Karpas-422 (cell line): Measurements from ENCODE around the gene SAMD3. TPM values are rescaled to one million over a fixed set of nuclear protein-coding genes. Genes with fewer than 3 reads are reported as not detected.
"Not testable (repeated sequence)": the region's sequence is repeated elsewhere in the genome, so short reads cannot be mapped to it uniquely, and the experiment has no call there.

ENCODE experiments used
- DNase-seq: peaks from one replicate; pipeline ENCODE4 v3.0.0-alpha.2; 2015
- H2AFZ ChIP-seq: fragments of 200-600 bp; sonication (generic); 2 replicates; pipeline ENCODE4 v1.6.1; 2014; ENCODE audit warnings: antibody characterized with exemption, low read length, mixed read lengths
- H3K27ac ChIP-seq: fragments of 200-600 bp; sonication (generic); 2 replicates; pipeline ENCODE4 v1.5.1; 2014; ENCODE audit warnings: mild to moderate bottlenecking, low read length, moderate library complexity
- H3K27me3 ChIP-seq: fragments of 200-600 bp; sonication (generic); 2 replicates; pipeline ENCODE4 v1.6.1; 2014; ENCODE audit warnings: low read length, mixed read lengths
- H3K36me3 ChIP-seq: fragments of 200-600 bp; sonication (generic); 2 replicates; pipeline ENCODE4 v1.6.1; 2014; ENCODE audit warnings: low read length, mixed read lengths; ENCODE audit not compliant: insufficient read depth
- H3K4me1 ChIP-seq: fragments of 200-600 bp; sonication (generic); 2 replicates; pipeline ENCODE4 v1.6.1; 2014; ENCODE audit warnings: mild to moderate bottlenecking, low read length, mixed read lengths
- H3K4me2 ChIP-seq: fragments of 200-600 bp; sonication (generic); 2 replicates; pipeline ENCODE4 v1.6.1; 2014; ENCODE audit warnings: low read length, low read depth, mild to moderate bottlenecking; ENCODE audit not compliant: poor library complexity, severe bottlenecking
- H3K4me3 ChIP-seq: fragments of 200-600 bp; sonication (generic); 2 replicates; pipeline ENCODE4 v1.5.1; 2014; ENCODE audit warnings: mild to moderate bottlenecking, antibody characterized with exemption, low read length, mixed read lengths
- H3K79me2 ChIP-seq: fragments of 200-600 bp; sonication (generic); 2 replicates; pipeline ENCODE4 v1.6.1; 2014; ENCODE audit warnings: mild to moderate bottlenecking, low read length, mixed read lengths
- H3K9ac ChIP-seq: fragments of 200-600 bp; sonication (generic); 2 replicates; pipeline ENCODE4 v1.6.0; 2014; ENCODE audit warnings: low read length
- H3K9me2 ChIP-seq: fragments of 200-600 bp; sonication (generic), shearing (Covaris generic); replicated peaks from 2 replicates; pipeline ENCODE4 v1.6.0; 2014; ENCODE audit warnings: mild to moderate bottlenecking, low read length, moderate library complexity; ENCODE audit not compliant: insufficient read depth
- H3K9me3 ChIP-seq: fragments of 300-700, 200-600 bp; sonication (generic); 2 replicates; pipeline ENCODE4 v1.6.1; 2014; ENCODE audit warnings: low read length, mixed read lengths
- H4K20me1 ChIP-seq: fragments of 200-600 bp; sonication (generic); 2 replicates; pipeline ENCODE4 v1.6.1; 2014; ENCODE audit warnings: mild to moderate bottlenecking, antibody characterized with exemption, low read length, low read depth; ENCODE audit not compliant: insufficient read depth
- total RNA-seq: library from RNA; depleted of rRNA; stranded (reverse); fragments of >200 nt; shearing (Covaris generic); gene quantifications from 2 replicates; pipeline ENCODE4 v1.2.3, GENCODE V29; 2014; ENCODE audit warnings: low replicate concordance

SAMD3 gene
- total RNA-seq, 1 experiment from 2014 or later = not detected

DNA sequence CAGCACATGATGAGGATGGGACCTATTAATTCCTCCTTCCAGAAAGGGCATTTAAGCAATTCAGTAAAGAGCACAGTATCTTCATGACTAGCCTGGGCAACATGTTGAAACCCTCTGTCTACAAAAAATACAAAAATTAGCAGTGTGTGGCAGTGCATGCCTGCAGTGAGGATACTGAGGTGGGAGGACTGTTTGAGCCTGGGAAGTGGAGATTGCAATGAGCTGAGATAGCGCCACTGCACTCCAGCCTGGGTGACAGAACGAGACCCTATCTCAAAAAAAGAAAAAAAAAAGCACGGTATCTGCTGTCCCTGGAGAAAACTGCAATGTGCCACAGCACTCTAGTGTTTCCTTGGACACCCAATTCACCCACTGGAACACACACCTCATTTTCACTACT, 18.4 kb downstream of the SAMD3 start:
- no peak overlapping the region for H3K4me2 ChIP-seq
- no peak overlapping the region for H2AFZ ChIP-seq
- H3K27ac ChIP-seq = no peak overlapping the region
- H3K4me1 ChIP-seq = peaks cover 11% of the 10 kb centered on the region
- no peaks in the 10 kb centered on the region for H3K79me2 ChIP-seq
- DNase-seq = no peak
- no peak overlapping the region for H3K9ac ChIP-seq
- no peaks in the 10 kb centered on the region for H3K9me2 ChIP-seq
- H3K4me3 ChIP-seq = no peak overlapping the region
- no peaks in the 10 kb centered on the region for H3K9me3 ChIP-seq
- no peaks in the 10 kb centered on the region for H4K20me1 ChIP-seq
- H3K36me3 ChIP-seq = no peaks in the 10 kb centered on the region
- H3K27me3 ChIP-seq = no peaks in the 10 kb centered on the region

DNA sequence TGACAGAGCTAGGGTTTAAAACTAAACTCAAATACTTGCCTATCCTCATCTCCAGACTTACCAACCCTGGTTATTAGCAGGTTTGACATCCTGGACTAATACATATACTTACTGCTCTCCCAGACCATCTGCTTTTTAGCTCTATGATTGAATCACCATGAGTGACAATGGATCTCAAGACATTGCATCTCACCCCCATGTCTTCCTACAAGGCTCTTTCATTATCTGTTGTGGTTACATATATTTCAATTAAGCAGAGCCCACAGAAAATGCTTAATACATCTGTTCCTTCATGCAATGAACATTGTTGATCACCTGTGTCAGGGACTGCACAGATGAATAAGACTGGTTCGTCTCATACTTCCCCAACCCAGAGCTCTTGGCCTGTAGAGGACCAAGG, 19.4 kb downstream of the SAMD3 start:
- H3K27ac ChIP-seq = no peak overlapping the region
- no peaks in the 10 kb centered on the region for H3K36me3 ChIP-seq
- H3K9me2 ChIP-seq = no peaks in the 10 kb centered on the region
- no peak overlapping the region for H3K4me3 ChIP-seq
- H3K27me3 ChIP-seq = no peaks in the 10 kb centered on the region
- H3K79me2 ChIP-seq = no peaks in the 10 kb centered on the region
- no peak overlapping the region for H2AFZ ChIP-seq
- H3K4me2 ChIP-seq = no peak overlapping the region
- DNase-seq = no peak
- no peak overlapping the region for H3K9ac ChIP-seq
- H3K9me3 ChIP-seq = no peaks in the 10 kb centered on the region
- peaks cover 11% of the 10 kb centered on the region for H3K4me1 ChIP-seq
- H4K20me1 ChIP-seq = no peaks in the 10 kb centered on the region

DNA sequence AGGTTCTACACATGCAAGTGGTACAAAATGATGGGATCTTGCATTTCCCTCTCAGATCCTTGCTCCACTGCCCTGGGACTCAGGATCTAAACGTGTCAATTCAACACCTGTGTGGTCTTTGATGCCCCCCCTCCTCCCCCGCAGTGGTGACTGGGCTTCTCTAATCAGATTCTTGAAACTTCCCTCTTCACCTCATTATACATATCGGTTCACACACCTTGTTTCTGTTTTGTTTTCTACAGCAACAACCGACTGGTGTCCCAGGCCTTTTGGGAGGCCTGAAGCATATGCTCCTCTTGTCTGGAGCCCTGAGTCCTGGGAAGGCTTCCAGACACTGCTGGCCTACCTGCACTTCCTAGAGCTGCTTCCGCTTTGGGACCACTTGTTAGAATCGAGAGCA, 20.0 kb downstream of the SAMD3 start:
- no peak for DNase-seq
- H4K20me1 ChIP-seq = no peaks in the 10 kb centered on the region
- H3K9me3 ChIP-seq = no peaks in the 10 kb centered on the region
- H3K36me3 ChIP-seq = no peaks in the 10 kb centered on the region
- H2AFZ ChIP-seq = no peak overlapping the region
- no peak overlapping the region for H3K9ac ChIP-seq
- H3K27ac ChIP-seq = no peak overlapping the region
- no peak overlapping the region for H3K4me2 ChIP-seq
- no peaks in the 10 kb centered on the region for H3K27me3 ChIP-seq
- H3K4me3 ChIP-seq = no peak overlapping the region
- H3K9me2 ChIP-seq = no peaks in the 10 kb centered on the region
- H3K79me2 ChIP-seq = no peaks in the 10 kb centered on the region
- H3K4me1 ChIP-seq = peaks cover 11% of the 10 kb centered on the region

DNA sequence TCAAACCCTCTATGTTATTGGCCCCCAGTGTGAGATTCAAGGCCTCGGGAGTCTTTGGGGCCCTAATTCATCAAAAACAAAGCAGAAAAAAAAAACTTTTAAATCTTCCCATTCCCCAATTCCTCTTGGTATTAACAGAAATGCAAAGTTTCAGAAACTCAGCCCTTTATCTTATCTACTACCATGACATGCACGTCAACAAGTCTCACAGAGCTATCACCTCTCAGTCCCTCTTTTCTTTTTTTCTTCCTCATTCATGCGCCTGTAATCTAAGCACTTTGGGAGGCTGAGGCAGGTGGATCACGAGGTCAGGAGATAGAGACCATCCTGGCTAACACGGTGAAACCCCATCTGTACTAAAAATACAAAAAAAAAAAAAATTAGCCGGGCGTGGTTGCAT, 22.7 kb downstream of the SAMD3 start:
- H3K9ac ChIP-seq = no peak overlapping the region
- no peaks in the 10 kb centered on the region for H3K79me2 ChIP-seq
- H3K4me2 ChIP-seq = no peak overlapping the region
- no peak overlapping the region for H3K27ac ChIP-seq
- H2AFZ ChIP-seq = no peak overlapping the region
- no peaks in the 10 kb centered on the region for H4K20me1 ChIP-seq
- no peaks in the 10 kb centered on the region for H3K9me3 ChIP-seq
- no peak for DNase-seq
- no peak overlapping the region for H3K4me3 ChIP-seq
- H3K27me3 ChIP-seq = no peaks in the 10 kb centered on the region
- peaks cover 11% of the 10 kb centered on the region for H3K4me1 ChIP-seq
- no peaks in the 10 kb centered on the region for H3K36me3 ChIP-seq
- no peaks in the 10 kb centered on the region for H3K9me2 ChIP-seq

DNA sequence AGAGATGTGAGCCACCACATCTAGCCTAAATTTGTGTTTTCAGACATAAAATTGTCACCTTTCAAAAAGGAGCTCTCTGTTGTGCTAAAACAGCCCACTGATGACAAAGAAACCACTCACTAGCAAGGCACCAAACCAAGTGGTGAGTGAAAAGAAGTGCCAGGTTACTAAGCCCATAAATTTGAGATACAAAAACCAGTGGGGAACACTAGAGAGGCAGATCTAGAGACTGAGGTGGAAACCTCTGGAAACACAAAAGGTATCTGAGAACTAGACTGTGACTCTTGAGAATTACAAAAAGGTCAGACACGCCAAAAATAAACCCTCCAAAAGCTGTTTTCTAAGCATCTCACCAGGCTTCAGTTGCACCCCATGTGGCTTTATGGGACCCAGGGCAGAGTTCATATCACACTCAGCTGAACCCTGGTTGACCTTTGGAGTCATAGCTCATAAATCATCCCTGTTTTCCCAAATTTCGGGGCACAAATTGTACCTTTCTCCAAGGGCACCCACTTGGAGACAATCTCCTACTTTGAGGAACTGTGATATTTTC, 24.2 kb downstream of the SAMD3 start:
- no peaks in the 10 kb centered on the region for H3K79me2 ChIP-seq
- H3K36me3 ChIP-seq = no peaks in the 10 kb centered on the region
- no peaks in the 10 kb centered on the region for H3K9me2 ChIP-seq
- H3K9ac ChIP-seq = no peak overlapping the region
- H4K20me1 ChIP-seq = no peaks in the 10 kb centered on the region
- H3K9me3 ChIP-seq = no peaks in the 10 kb centered on the region
- no peak overlapping the region for H3K4me2 ChIP-seq
- H3K4me1 ChIP-seq = peaks cover 4% of the 10 kb centered on the region
- H2AFZ ChIP-seq = no peak overlapping the region
- H3K4me3 ChIP-seq = no peak overlapping the region
- no peak overlapping the region for H3K27ac ChIP-seq
- H3K27me3 ChIP-seq = no peaks in the 10 kb centered on the region
- no peak for DNase-seq

DNA sequence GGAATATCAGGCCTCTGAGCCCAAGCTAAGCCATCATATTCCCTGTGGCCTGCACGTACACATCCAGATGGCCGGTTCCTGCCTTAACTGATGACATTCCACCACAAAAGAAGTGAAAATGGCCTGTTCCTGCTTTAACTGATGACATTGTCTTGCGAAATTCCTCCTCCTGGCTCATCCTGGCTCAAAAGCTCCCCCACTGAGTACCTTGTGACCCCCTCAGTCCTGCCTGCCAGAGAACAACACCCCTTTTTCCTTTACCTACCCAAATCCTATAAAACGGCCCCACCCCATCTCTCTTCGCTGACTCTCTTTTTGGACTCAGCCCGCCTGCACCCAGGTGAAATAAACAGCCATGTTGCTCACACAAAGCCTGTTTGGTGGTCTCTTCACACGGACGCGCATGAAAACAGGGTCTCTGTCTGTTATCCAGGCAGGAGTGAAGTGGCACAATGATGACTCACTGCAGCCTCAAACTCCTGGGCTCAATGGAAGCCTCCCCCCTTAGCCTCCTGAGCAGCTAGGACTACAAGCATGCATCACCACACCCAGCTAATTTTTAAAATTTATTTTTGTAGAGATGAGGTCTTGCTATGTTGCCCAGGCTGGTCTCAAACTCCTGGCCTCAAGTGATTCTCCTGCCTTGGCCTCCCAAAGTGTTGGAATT, 24.8 kb downstream of the SAMD3 start:
- H3K9ac ChIP-seq, H3K9me2 ChIP-seq, H3K4me3 ChIP-seq, H4K20me1 ChIP-seq, H3K4me2 ChIP-seq, H3K27me3 ChIP-seq, H3K27ac ChIP-seq, H3K9me3 ChIP-seq, DNase-seq, H3K36me3 ChIP-seq, H3K79me2 ChIP-seq, H2AFZ ChIP-seq, H3K4me1 ChIP-seq: not testable (repeated sequence)

DNA sequence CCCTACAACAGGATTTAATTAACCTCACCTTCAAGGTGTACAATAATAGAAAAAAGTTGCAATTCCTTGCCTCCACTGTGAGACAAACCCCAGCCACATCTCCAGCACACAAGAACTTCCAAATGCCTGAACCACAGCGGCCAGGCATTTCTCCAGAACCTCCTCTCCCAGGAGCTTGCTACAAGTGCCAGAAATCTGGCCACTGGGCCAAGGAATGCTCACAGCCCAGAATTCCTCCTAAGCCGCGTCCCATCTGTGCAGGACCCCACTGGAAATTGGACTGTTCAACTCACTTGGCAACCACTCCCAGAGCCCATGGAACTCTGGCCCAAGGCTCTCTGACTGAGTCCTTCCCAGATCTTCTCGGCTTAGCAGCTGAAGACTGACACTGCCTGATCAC, 28.3 kb downstream of the SAMD3 start:
- H3K4me3 ChIP-seq, H2AFZ ChIP-seq, H3K9ac ChIP-seq, H3K27me3 ChIP-seq, DNase-seq, H3K9me3 ChIP-seq, H3K27ac ChIP-seq, H3K79me2 ChIP-seq, H3K4me1 ChIP-seq, H3K4me2 ChIP-seq, H3K36me3 ChIP-seq, H3K9me2 ChIP-seq, H4K20me1 ChIP-seq: not testable (repeated sequence)

DNA sequence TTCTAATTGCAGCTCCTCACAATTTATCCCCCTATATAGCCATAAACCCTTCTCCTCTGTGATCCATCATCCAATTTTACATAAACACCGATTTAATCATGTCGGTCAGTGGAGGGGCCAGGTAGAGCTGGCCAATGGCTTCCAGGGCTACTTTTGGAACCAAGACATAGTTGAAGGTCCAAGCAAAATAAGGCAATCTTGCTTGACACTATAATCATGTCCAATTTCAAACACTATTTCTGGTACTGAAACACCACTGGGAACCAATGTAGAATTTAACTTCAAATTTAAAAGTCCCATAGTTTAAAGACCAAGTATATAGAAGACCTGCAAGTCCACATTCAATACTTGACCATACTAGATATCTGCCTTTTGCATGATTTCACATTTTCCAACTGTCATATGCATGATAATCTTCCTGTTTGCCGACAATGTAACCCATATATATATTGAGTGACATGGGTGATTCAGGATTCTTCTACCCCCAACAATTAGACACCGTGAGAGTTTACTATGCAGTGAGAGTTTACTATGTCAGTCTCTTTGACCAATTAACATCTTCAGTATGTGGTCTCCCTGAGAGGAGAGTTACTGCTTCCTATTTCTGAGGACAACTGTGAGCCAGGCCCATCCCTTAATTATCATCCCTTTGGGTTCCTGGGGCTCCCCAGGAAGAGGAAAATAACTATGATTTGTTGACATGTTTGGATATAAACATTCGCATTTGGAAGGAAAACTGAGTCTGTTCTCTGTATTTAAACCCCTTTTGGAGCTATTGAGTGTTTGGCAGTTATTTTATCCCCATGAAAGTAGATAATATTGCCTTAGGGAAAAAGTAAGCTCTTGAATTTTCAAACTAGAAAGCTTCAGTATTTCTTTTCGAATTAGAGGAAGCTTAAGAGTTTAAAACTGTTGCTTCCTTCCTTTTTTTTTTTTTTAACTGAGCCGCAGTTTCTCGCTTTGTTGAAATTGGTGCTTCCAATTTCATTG, 31.8 kb downstream of the SAMD3 start:
- no peaks in the 10 kb centered on the region for H3K79me2 ChIP-seq
- H3K9me3 ChIP-seq = no peaks in the 10 kb centered on the region
- H3K4me3 ChIP-seq = no peak overlapping the region
- H3K4me1 ChIP-seq = peaks cover 11% of the 10 kb centered on the region
- no peak overlapping the region for H3K27ac ChIP-seq
- no peak overlapping the region for H3K9ac ChIP-seq
- no peak for DNase-seq
- no peaks in the 10 kb centered on the region for H3K36me3 ChIP-seq
- no peak overlapping the region for H2AFZ ChIP-seq
- H3K4me2 ChIP-seq = no peak overlapping the region
- H3K27me3 ChIP-seq = no peaks in the 10 kb centered on the region
- H4K20me1 ChIP-seq = no peaks in the 10 kb centered on the region
- no peaks in the 10 kb centered on the region for H3K9me2 ChIP-seq
